Hepatocyte (in vitro differentiated cells): ENCODE results near the gene CRABP2. TPM values are rescaled to one million over a fixed set of nuclear protein-coding genes. Genes with fewer than 3 reads are reported as not detected.
A peak's percentile ranks its signal among the peaks of the same experiment; 100 is the strongest.

Experiments used
- DNase-seq: peaks from one replicate; pipeline ENCODE4 v3.0.0-alpha.2; 2016; ENCODE audit warnings: low spot score
- H2AFZ ChIP-seq: fragments of 200-600 bp; sonication (generic); 2 replicates; pipeline ENCODE4 v1.6.0; 2016; ENCODE audit warnings: antibody characterized with exemption, mild to moderate bottlenecking
- H3K27ac ChIP-seq: fragments of 200-600 bp; sonication (generic); 2 replicates; pipeline ENCODE4 v1.5.1; 2016; ENCODE audit warnings: mild to moderate bottlenecking
- H3K27me3 ChIP-seq: fragments of 200-600 bp; sonication (generic); 2 replicates; pipeline ENCODE4 v1.6.1; 2016
- H3K36me3 ChIP-seq: fragments of 200-600 bp; sonication (generic); replicated peaks from 2 replicates; pipeline ENCODE4 v1.5.1; 2016; ENCODE audit warnings: low read depth; ENCODE audit not compliant: insufficient read depth
- H3K4me1 ChIP-seq: fragments of 200-600 bp; sonication (generic); 2 replicates; pipeline ENCODE4 v1.5.1; 2016; ENCODE audit warnings: mild to moderate bottlenecking, moderate library complexity; ENCODE audit not compliant: insufficient read depth
- H3K4me2 ChIP-seq: fragments of 200-600 bp; sonication (generic); 2 replicates; pipeline ENCODE4 v1.6.0; 2016
- H3K4me3 ChIP-seq: fragments of 200-600 bp; sonication (generic); 2 replicates; pipeline ENCODE4 v1.5.1; 2016; ENCODE audit warnings: mild to moderate bottlenecking
- H3K79me2 ChIP-seq: fragments of 200-600 bp; sonication (generic); 2 replicates; pipeline ENCODE4 v1.6.0; 2017; ENCODE audit warnings: mild to moderate bottlenecking
- H3K9me2 ChIP-seq: fragments of 200-600 bp; sonication (generic); replicated peaks from 2 replicates; pipeline ENCODE4 v1.6.0; 2017; ENCODE audit warnings: mild to moderate bottlenecking; ENCODE audit not compliant: insufficient read depth
- H3K9me3 ChIP-seq: fragments of 200-600 bp; sonication (generic); 2 replicates; pipeline ENCODE4 v1.5.1; 2016; ENCODE audit warnings: low read depth, mild to moderate bottlenecking
- H4K20me1 ChIP-seq: fragments of 200-600 bp; sonication (generic); 2 replicates; pipeline ENCODE4 v1.6.0; 2016; ENCODE audit warnings: mild to moderate bottlenecking; ENCODE audit not compliant: insufficient read depth, poor library complexity, severe bottlenecking
- CTCF ChIP-seq: fragments of 200-600 bp; sonication (generic); IDR thresholded peaks from 2 replicates; pipeline ENCODE4 v1.5.1; 2016; ENCODE audit warnings: antibody characterized with exemption, mild to moderate bottlenecking; ENCODE audit not compliant: poor library complexity
- EZH2 ChIP-seq: fragments of 200-600 bp; sonication (generic); IDR thresholded peaks from 2 replicates; pipeline ENCODE4 v1.6.1; 2016; ENCODE audit warnings: antibody characterized with exemption, mild to moderate bottlenecking, borderline replicate concordance
- EZH2phosphoT487 ChIP-seq: fragments of 200-600 bp; sonication (generic); IDR thresholded peaks from one replicate; pipeline ENCODE4 v1.6.1; 2018; ENCODE audit warnings: antibody characterized with exemption, mild to moderate bottlenecking, low read depth, moderate library complexity; ENCODE audit not compliant: unreplicated experiment, severe bottlenecking
- WGBS: methylation state at CpG from one replicate; pipeline ENCODE4 v1.1.6; 2016; ENCODE audit warnings: low lambda C conversion rate; ENCODE audit errors: missing lambda C conversion rate; 5-methylcytosine and 5-hydroxymethylcytosine counted together
- polyA plus RNA-seq: library from polyadenylated mRNA; unstranded; fragments of >200 nt; fragmentation: Nextera tagmentation; extraction: Ambion mirVana; gene quantifications from 2 replicates; pipeline ENCODE4 v1.2.1, GENCODE V29; 2016
- total RNA-seq: library from RNA; depleted of rRNA; stranded (reverse); fragments of >200 nt; gene quantifications from 2 replicates; pipeline ENCODE4 v1.2.3, GENCODE V29; 2014

CRABP2 gene
- total and polyA plus RNA-seq, 2 experiments from 2014 or later = 93.5 to 171 TPM

DNA sequence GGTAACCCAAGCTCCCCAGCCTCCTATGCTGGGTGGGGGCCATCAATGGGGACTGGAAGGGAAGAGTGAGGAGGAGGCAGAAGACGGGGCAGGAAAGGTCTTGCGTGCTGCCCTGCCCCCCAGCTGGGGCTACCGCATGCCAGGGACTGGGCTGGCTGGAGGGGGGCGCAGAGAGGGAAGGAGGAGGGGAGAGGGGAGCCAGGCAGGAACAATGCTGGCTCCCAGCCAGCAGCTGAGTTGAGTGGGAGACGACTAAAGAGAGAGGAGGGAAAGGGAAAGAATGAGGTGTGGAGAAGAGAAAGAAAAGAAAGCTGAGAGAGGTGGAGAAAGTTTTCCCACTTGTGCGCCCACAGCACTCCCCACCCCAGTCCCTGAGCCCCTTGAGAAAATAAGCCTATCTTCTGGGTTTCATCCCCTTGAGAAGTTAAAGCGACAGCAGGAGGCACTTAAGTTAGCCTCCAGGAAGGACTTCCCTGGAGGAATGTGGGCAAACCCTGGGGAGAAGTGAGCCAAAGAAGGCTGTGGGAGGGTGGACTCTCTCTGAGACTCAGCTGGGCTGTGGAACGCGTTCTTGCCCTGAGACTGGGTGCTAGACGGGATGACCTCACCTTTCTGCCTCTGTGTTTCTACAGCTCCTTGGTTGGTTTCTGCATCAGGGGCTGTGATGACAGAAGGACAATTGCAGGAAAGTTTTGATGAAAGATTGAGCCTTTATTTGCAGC lies 15.3 kb downstream of the CRABP2 start:
- Histone ChIP-seq H3K79me2 (peaks cover 5% of the 10 kb centered on the region), H2AFZ (no peak overlapping the region), H3K9me2 (no peaks in the 10 kb centered on the region), H3K36me3 (no peaks in the 10 kb centered on the region), H3K4me1 (peaks cover 54% of the 10 kb centered on the region), H3K9me3 (no peaks in the 10 kb centered on the region), H3K27me3 (no peaks in the 10 kb centered on the region), H4K20me1 (no peaks in the 10 kb centered on the region), H3K4me3 (no peak overlapping the region), H3K4me2 (peak overlapping the region; percentile 75), H3K27ac (peak overlapping the region; percentile 96)
- WGBS = 25% methylated on average over 9 of the region's 10 CpGs
- DNase-seq = peak; percentile 75
- no peak for TF ChIP-seq EZH2
- no peak for TF ChIP-seq CTCF
- no peak for TF ChIP-seq EZH2phosphoT487

GRCh38 chr1:156689035-156689952 lies 16.1 kb downstream of the CRABP2 start:
- DNase-seq = peak; percentile 93
- Histone ChIP-seq H3K4me3 (no peak overlapping the region), H2AFZ (peak overlapping the region; percentile 46), H3K4me2 (peak overlapping the region; percentile 75), H3K9me2 (no peaks in the 10 kb centered on the region), H3K36me3 (no peaks in the 10 kb centered on the region), H3K4me1 (peaks cover 47% of the 10 kb centered on the region), H3K79me2 (peaks cover 5% of the 10 kb centered on the region), H3K27me3 (no peaks in the 10 kb centered on the region), H3K9me3 (no peaks in the 10 kb centered on the region), H3K27ac (peak overlapping the region; percentile 96), H4K20me1 (no peaks in the 10 kb centered on the region)
- WGBS = under 1% methylated on average over 23 of the region's 23 CpGs
- TF ChIP-seq CTCF (peak; percentile 96), EZH2 (no peak), EZH2phosphoT487 (no peak)

DNA sequence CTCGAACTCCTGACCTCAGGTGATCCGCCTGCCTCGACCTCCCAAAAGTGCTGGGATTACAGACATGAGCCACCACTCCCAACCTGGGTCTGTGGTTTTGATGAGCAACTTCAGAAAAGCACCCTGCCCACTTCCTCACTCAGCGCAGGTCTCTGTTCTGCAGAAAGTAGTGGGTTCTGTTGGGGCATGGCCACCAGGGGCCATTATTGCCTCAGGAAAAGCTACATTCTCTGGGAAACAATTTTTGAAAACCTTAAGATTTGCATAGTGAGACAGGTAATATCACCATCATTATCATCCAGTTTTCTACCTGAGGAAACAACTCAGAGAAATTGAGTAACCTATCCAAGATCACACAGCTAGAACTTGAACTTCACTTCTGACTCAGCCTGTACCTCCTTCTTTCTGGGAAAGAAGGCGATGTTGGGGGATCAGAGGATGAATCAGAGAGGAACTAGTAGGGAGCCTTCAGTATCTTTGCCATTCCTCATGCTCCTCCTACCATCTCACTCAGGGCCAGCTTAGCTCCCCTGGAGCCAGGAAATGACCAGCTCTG lies 21.1 kb downstream of the CRABP2 start:
- no peak for DNase-seq
- no peaks in the 10 kb centered on the region for H3K36me3 ChIP-seq
- no peaks in the 10 kb centered on the region for H4K20me1 ChIP-seq
- 79% methylated on average over 5 of the region's 5 CpGs for WGBS
- peaks cover 13% of the 10 kb centered on the region for H3K27me3 ChIP-seq
- no peaks in the 10 kb centered on the region for H3K4me1 ChIP-seq
- H3K27ac ChIP-seq = no peak overlapping the region
- H3K4me3 ChIP-seq = no peak overlapping the region
- H2AFZ ChIP-seq = no peak overlapping the region
- H3K4me2 ChIP-seq = no peak overlapping the region
- no peaks in the 10 kb centered on the region for H3K9me2 ChIP-seq
- TF ChIP-seq CTCF (no peak), EZH2phosphoT487 (no peak), EZH2 (no peak)
- no peaks in the 10 kb centered on the region for H3K9me3 ChIP-seq
- no peaks in the 10 kb centered on the region for H3K79me2 ChIP-seq
